ENCODE measurements around the gene PGAP3.

DNA sequence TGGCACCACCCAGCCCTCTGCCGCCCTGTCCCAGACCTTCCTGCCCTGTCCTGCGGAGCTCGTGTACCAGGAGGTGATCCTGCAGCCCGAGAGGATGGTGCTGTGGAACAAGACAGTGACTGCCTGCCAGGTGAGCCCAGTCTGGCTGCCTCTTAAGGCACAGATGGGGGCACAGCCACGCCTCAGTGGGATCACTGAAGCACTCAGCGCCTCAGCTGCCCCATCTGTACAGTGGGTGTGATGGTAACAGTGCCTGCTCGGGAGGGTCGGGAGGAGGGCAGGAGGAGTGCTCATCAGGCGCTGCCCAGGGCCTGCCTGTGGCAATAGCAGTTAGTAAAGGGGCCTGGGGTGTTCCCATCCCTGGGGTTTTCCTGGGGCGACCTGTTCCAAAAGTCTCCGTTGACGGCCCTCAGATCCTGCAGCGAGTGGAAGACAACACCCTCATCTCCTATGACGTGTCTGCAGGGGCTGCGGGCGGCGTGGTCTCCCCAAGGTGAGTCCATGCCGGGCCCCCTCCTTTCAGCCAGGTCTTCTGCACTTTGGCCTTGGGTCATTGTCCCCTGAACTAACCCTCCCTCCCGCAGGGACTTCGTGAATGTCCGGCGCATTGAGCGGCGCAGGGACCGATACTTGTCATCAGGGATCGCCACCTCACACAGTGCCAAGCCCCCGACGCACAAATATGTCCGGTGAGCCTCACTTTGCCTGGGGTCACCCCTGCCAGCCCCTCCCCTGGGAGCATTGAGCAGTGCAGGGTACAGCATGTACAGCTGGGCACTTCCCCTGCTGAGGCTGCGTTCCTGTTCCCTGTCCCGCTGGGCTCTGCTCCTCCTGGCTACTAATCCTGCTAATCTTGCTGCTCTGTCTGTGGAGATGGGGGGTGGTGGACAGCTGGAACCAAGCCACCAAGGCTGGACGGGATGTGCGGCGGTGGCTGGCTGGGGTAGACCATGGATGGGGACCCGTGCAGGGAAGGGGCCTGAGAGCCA is 27.2 kb downstream of the PGAP3 start:
- no peak for TF ChIP-seq RFX5 (IDR thresholded peaks at IDR 0.05; ENCODE audit: low read depth, low read length)
- no peak for TF ChIP-seq POLR2A (IDR thresholded peaks at IDR 0.05; ENCODE audit: low read depth, low read length)
- TF ChIP-seq SMC3 (IDR thresholded peaks at IDR 0.05; ENCODE audit: low read depth, low read length): no peak
- TF ChIP-seq, protein P1, sequence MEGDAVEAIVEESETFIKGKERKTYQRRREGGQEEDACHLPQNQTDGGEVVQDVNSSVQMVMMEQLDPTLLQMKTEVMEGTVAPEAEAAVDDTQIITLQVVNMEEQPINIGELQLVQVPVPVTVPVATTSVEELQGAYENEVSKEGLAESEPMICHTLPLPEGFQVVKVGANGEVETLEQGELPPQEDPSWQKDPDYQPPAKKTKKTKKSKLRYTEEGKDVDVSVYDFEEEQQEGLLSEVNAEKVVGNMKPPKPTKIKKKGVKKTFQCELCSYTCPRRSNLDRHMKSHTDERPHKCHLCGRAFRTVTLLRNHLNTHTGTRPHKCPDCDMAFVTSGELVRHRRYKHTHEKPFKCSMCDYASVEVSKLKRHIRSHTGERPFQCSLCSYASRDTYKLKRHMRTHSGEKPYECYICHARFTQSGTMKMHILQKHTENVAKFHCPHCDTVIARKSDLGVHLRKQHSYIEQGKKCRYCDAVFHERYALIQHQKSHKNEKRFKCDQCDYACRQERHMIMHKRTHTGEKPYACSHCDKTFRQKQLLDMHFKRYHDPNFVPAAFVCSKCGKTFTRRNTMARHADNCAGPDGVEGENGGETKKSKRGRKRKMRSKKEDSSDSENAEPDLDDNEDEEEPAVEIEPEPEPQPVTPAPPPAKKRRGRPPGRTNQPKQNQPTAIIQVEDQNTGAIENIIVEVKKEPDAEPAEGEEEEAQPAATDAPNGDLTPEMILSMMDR (conservative IDR thresholded peaks at IDR 0.05; ENCODE audit: low read depth, low read length): no peak
- TF ChIP-seq BHLHE40 (IDR thresholded peaks at IDR 0.05; ENCODE audit: low read depth, low read length): no peak
- TF ChIP-seq CEBPB (IDR thresholded peaks at IDR 0.05; ENCODE audit: low read depth, low read length): no peak
- no peak for TF ChIP-seq RAD21 (IDR thresholded peaks at IDR 0.05; ENCODE audit: low read length)

Measured in IMR-90 (cell line).